ENCODE results near the gene LYRM2.

DNA sequence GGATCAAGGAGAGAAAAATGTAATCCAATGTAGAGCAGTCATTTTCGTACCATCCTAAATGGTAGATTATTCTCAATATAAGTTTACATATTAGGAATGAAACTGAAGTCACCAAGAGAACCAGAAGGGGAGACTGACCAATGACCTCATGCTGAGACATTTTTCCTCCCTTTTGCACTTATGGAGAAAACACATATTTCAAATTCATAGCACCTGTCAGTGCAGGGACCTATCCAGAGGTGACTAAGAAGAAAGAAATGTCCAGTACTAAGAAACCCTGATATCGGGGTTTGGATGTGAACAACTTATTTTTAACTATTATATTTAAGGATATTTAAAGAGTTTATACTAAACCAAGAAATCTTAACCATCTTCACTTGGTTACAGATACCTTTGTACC is 16.6 kb upstream of the LYRM2 start:
- TF ChIP-seq, protein P1, sequence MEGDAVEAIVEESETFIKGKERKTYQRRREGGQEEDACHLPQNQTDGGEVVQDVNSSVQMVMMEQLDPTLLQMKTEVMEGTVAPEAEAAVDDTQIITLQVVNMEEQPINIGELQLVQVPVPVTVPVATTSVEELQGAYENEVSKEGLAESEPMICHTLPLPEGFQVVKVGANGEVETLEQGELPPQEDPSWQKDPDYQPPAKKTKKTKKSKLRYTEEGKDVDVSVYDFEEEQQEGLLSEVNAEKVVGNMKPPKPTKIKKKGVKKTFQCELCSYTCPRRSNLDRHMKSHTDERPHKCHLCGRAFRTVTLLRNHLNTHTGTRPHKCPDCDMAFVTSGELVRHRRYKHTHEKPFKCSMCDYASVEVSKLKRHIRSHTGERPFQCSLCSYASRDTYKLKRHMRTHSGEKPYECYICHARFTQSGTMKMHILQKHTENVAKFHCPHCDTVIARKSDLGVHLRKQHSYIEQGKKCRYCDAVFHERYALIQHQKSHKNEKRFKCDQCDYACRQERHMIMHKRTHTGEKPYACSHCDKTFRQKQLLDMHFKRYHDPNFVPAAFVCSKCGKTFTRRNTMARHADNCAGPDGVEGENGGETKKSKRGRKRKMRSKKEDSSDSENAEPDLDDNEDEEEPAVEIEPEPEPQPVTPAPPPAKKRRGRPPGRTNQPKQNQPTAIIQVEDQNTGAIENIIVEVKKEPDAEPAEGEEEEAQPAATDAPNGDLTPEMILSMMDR (conservative IDR thresholded peaks at IDR 0.05): no peak
- TF ChIP-seq ZFX (IDR thresholded peaks at IDR 0.05): no peak

Measured in C4-2B (cell line).